Spleen (tissue), 11 donors: ENCODE results near the gene TBC1D22A. TPM values are rescaled to one million over a fixed set of nuclear protein-coding genes. Genes with fewer than 3 reads are reported as not detected.
A peak's percentile ranks its signal among the peaks of the same experiment; 100 is the strongest.

Source experiments
- DNase-seq: peaks from one replicate; pipeline ENCODE4 v3.0.0-alpha.2; 2020
- H3K27ac ChIP-seq, 8 donors: fragments of 200-600 bp; sonication (generic) in 7 of 8; 1 replicate in 4 of 8; 2 replicates in 4 of 8; pipeline versions ENCODE4 v1.5.0 to v1.8.0; 2016 to 2021; ENCODE audit warnings: inconsistent platforms in 4 of 8, mild to moderate bottlenecking in 4 of 8, moderate library complexity in 1 of 8
- H3K27me3 ChIP-seq, 7 donors: fragments of 200-600 bp; sonication (generic) in 6 of 7; replicated peaks in 1 of 7; 1 replicate in 4 of 7; 2 replicates in 3 of 7; pipeline versions ENCODE4 v1.5.0 to v1.8.0; 2016 to 2021; ENCODE audit warnings: inconsistent platforms in 3 of 7, mild to moderate bottlenecking in 1 of 7
- H3K36me3 ChIP-seq, 6 donors: fragments of 200-600 bp; sonication (generic) in 5 of 6; 1 replicate in 4 of 6; 2 replicates in 2 of 6; pipeline versions ENCODE4 v1.5.0 to v1.8.0; 2016 to 2021; ENCODE audit warnings: inconsistent platforms in 2 of 6
- H3K4me1 ChIP-seq, 6 donors: fragments of 200-600 bp; sonication (generic) in 5 of 6; 1 replicate in 3 of 6; 2 replicates in 3 of 6; pipeline versions ENCODE4 v1.5.0 to v1.8.0; 2016 to 2021; ENCODE audit warnings: inconsistent platforms in 3 of 6
- H3K4me3 ChIP-seq, 8 donors: fragments of 200-600 bp; sonication (generic) in 7 of 8; 1 replicate in 4 of 8; 2 replicates in 4 of 8; pipeline versions ENCODE4 v1.5.0 to v1.8.0; 2016 to 2021; ENCODE audit warnings: inconsistent platforms in 4 of 8, mild to moderate bottlenecking in 4 of 8, moderate library complexity in 2 of 8
- H3K9me3 ChIP-seq, 8 donors: fragments of 200-600 bp; sonication (generic) in 7 of 8; 1 replicate in 4 of 8; 2 replicates in 4 of 8; pipeline versions ENCODE4 v1.5.0 to v1.8.0; 2016 to 2021; ENCODE audit warnings: inconsistent platforms in 4 of 8
- POLR2A ChIP-seq, 3 donors: fragments of 450-650 bp; IDR thresholded peaks; one replicate each; pipeline ENCODE4 v1.5.1; 2017; ENCODE audit warnings: antibody characterized with exemption in 3 of 3, mild to moderate bottlenecking in 1 of 3
- POLR2AphosphoS5 ChIP-seq, 3 donors: sonication (generic); formaldehyde crosslinking; IDR thresholded peaks; one replicate each; pipeline ENCODE4 v1.5.1; 2017; ENCODE audit warnings: antibody characterized with exemption in 3 of 3
- WGBS, 5 donors: extraction: QIAGEN DNeasy Blood & Tissue Kit in 3 of 5; methylation state at CpG; one replicate each; pipeline versions ENCODE4 v1.1.5 to v1.1.7; 2013 to 2018; 5-methylcytosine and 5-hydroxymethylcytosine counted together
- intact Hi-C: fragments of 100-400 bp; cut with DNase I; formaldehyde crosslinking; loops from one replicate; pipeline ENCODE4 v1.15.0; 2023; ENCODE audit warnings: low total_unique reads
- polyA plus RNA-seq, 3 donors: library from polyadenylated mRNA; stranded (reverse); fragments of 200-250 nt; gene quantifications; one replicate each; pipeline ENCODE4 v1.2.1, GENCODE V29; 2013
- total RNA-seq, 7 donors: library from RNA; depleted of rRNA in 3 of 7; stranded (reverse); fragments of >200 nt in 3 of 7; fragmentation: NEBNext Ultra II Directional in 4 of 7; extraction: Animal tissue kit (Norgen Biotek cat#: 25700) in 4 of 7; gene quantifications; one replicate each; pipeline versions ENCODE4 v1.1.0 to v1.2.1, GENCODE V29; 2016 to 2021
- TF ChIP-seq, protein P1 (sequence below), 11 experiments: fragments of 200-600 bp in 7 of 11; fragments of 450-650 bp in 4 of 11; sonication (generic) in 4 of 11; IDR thresholded peaks in 8 of 11; conservative IDR thresholded peaks in 3 of 11; 1 replicate in 7 of 11; 2 replicates in 4 of 11; pipeline versions ENCODE4 v1.4.0 to v1.8.0; 2016 to 2021; ENCODE audit warnings: antibody characterized with exemption in 11 of 11, inconsistent platforms in 4 of 11, mild to moderate bottlenecking in 1 of 11
- donor health status: healthy with polysubstance abuse.
- donor health status: DM: no; HTN: no; CAD: no; lungs with moderate emphysema.
- donor health status: DM: no; HTN: no; CAD: no.
- donor health status: Bipolar disorder and iron deficiency.
- donor health status: healthy.
- donor health status: DM: no; HTN: no; CAD: no.
- donor health status: DM: yes; HTN: yes; CAD: no.

The TBC1D22A gene
- total and polyA plus RNA-seq, 10 donors = 17.2 to 66.9 (median 49.6) TPM

DNA sequence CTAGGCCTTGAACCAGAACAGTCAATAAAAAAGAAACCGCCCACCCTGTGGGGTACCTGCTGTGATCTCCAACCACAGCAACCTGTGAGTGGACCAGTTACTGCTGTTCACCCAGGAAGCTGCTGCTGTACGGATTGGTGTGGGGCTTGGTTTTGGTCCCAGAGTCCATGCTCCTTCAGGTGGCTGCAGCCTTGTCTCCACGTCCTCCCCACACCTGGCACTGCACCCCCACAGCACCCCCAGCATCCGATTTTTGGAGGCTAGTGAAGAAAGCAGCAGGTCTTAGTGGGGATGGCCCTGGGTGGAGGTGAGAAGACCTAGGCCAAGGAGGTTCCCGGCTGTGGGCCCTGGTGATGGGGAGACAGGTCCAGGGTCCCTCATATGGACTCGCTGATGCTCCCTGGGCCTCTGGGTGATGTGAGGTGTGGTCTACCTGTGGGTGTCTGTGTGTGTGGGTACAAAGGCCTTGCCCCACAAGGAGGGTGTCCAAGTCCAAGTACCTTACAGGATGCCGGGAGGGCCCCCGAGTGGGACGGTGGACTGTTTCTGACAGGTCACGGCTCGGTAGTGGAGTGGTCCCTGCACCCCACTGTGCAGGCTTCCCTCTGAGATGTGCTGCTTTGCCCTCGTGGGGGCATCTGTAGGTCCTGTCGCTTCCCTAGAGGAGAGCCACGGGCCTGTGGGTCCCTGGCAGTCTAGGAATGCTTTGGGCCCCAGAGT is 283.4 kb downstream of the TBC1D22A start:
- Histone ChIP-seq H3K27ac (no peak overlapping the region), H3K27me3 (no peaks in the 10 kb centered on the region), H3K4me3 (no peak overlapping the region), H3K9me3 (no peaks in the 10 kb centered on the region), H3K36me3 (peaks cover 0 to 17% (median 0%) of the 10 kb centered on the region in 6 donors), H3K4me1 (peaks cover 0 to 62% (median 31%) of the 10 kb centered on the region in 6 donors)
- 93 to 99% (median 96%) methylated on average over 5 to 14 of the region's 14 CpGs for WGBS, 5 donors
- intact Hi-C loops = no loop called here
- peak; percentile 69 for DNase-seq
- TF ChIP-seq POLR2AphosphoS5 (IDR thresholded peaks at IDR 0.05) = no peak
- TF ChIP-seq, protein P1, sequence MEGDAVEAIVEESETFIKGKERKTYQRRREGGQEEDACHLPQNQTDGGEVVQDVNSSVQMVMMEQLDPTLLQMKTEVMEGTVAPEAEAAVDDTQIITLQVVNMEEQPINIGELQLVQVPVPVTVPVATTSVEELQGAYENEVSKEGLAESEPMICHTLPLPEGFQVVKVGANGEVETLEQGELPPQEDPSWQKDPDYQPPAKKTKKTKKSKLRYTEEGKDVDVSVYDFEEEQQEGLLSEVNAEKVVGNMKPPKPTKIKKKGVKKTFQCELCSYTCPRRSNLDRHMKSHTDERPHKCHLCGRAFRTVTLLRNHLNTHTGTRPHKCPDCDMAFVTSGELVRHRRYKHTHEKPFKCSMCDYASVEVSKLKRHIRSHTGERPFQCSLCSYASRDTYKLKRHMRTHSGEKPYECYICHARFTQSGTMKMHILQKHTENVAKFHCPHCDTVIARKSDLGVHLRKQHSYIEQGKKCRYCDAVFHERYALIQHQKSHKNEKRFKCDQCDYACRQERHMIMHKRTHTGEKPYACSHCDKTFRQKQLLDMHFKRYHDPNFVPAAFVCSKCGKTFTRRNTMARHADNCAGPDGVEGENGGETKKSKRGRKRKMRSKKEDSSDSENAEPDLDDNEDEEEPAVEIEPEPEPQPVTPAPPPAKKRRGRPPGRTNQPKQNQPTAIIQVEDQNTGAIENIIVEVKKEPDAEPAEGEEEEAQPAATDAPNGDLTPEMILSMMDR (IDR thresholded peaks at IDR 0.05 in 8 of 11, conservative IDR thresholded peaks at IDR 0.05 in 3 of 11) = no peak
- no peak for TF ChIP-seq POLR2A (IDR thresholded peaks at IDR 0.05)

DNA sequence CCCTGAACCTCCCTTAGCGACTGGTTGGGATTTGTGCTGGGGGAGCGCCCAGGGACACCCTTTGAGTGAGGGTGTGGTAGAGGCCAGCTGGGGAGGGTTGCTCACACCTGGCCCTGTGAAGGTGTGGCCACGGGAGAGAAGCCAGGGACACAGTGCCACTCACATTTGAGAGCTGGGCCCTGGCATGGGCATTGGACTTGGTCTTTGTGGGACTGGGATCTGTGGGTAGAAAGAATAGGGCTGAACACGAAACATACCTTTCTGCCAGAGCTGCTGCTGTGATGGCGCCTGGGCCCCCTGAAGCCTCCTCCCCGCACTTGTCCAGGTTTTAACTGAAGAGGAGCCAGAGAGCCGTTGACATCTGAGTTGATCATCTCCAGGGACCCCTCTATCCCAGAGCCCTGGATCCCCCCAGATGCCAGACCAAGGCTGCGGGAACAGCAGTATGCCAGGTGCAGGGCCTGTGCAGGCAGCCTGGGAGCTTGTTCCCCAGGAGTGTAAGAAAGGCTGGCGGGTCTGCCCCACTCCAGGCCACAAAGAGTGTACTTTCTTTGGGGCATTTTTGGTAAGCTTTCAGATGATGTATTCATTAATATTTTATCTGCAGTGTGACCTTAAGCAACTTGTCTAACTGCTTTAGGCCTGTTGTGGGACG is 284.1 kb downstream of the TBC1D22A start:
- Histone ChIP-seq H3K27me3 (no peaks in the 10 kb centered on the region), H3K4me1 (peaks cover 0 to 65% (median 31%) of the 10 kb centered on the region in 6 donors), H3K36me3 (peaks cover 0 to 13% (median 0%) of the 10 kb centered on the region in 6 donors), H3K4me3 (no peak overlapping the region), H3K27ac (no peak overlapping the region), H3K9me3 (no peaks in the 10 kb centered on the region)
- TF ChIP-seq POLR2AphosphoS5 (IDR thresholded peaks at IDR 0.05) (no peak), POLR2A (IDR thresholded peaks at IDR 0.05) (no peak)
- TF ChIP-seq, protein P1 (IDR thresholded peaks at IDR 0.05 in 8 of 11, conservative IDR thresholded peaks at IDR 0.05 in 3 of 11) = no peak
- 73 to 90% (median 79%) methylated on average over 8 to 10 of the region's 10 CpGs for WGBS, 5 donors
- intact Hi-C loops = no loop called here
- peak; percentile 54 for DNase-seq

DNA sequence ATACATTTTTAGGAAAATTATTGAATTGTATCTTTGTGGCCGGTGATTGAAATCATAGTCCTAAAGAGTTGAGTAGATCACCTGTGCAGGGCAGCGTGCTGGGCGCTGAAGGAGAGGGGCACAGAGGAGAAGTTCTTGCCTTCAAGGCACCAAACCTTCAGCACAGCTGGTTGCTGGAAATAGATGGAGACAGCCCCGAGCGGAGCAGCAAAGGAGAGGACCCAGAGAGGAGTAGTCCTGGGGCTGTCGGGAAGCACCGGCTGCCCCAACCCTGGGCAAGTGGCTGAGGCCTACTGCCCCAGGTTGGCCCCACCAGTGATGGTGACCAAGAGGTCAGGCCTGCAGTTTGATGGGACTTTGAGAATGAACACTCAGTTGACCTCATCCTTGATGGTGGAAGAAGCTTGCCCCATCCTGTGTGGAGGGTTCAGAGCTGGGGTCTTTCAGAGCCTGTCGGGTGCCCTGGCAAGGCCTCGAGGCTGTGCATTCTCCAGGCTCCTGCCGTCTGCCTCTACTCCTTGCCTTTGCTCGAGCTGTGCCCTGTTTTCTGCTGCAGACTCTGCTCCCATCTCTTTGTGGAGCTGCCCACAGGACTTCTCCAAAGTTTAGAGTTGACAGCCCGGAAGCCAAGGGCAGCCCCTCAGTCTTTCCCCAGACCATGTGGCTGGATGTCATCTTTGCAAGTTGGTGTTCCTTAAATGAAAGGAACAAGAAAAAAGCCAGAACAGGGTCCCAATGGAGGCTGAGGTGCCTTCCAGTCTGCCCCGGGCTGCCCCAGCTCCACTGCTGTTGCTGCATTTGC is 285.1 kb downstream of the TBC1D22A start:
- H3K4me3 ChIP-seq = no peak overlapping the region
- no peak for TF ChIP-seq POLR2A (IDR thresholded peaks at IDR 0.05)
- TF ChIP-seq, protein P1 (IDR thresholded peaks at IDR 0.05 in 8 of 11, conservative IDR thresholded peaks at IDR 0.05 in 3 of 11) = no peak
- TF ChIP-seq POLR2AphosphoS5 (IDR thresholded peaks at IDR 0.05) = no peak
- no peaks in the 10 kb centered on the region for H3K9me3 ChIP-seq
- H3K27me3 ChIP-seq = no peaks in the 10 kb centered on the region
- peaks cover 0 to 72% (median 31%) of the 10 kb centered on the region in 6 donors for H3K4me1 ChIP-seq
- intact Hi-C loops = no loop called here
- DNase-seq = peak; percentile 41
- WGBS, 5 donors = 87 to 96% (median 95%) methylated on average over 13 of the region's 13 CpGs
- H3K27ac ChIP-seq = no peak overlapping the region
- H3K36me3 ChIP-seq = peaks cover 0 to 17% (median 0%) of the 10 kb centered on the region in 6 donors
